LHCN-M2 (cell line): ENCODE measurements around the gene SIN3A. TPM values are rescaled to one million over a fixed set of nuclear protein-coding genes. Genes with fewer than 3 reads are reported as not detected.
"Not testable (repeated sequence)": the region's sequence is repeated elsewhere in the genome, so short reads cannot be mapped to it uniquely, and the experiment has no call there.

Source experiments
- DNase-seq: peaks from one replicate; pipeline ENCODE4 v3.0.0-alpha.2; 2012; ENCODE audit warnings: low read depth
- total RNA-seq: library from RNA; depleted of rRNA; stranded (reverse); fragments of >200 nt; gene quantifications from 2 replicates; pipeline ENCODE4 v1.2.3, GENCODE V29; 2014

The SIN3A gene
- total RNA-seq, 1 experiment from 2014 or later, result 26.9 TPM

DNA sequence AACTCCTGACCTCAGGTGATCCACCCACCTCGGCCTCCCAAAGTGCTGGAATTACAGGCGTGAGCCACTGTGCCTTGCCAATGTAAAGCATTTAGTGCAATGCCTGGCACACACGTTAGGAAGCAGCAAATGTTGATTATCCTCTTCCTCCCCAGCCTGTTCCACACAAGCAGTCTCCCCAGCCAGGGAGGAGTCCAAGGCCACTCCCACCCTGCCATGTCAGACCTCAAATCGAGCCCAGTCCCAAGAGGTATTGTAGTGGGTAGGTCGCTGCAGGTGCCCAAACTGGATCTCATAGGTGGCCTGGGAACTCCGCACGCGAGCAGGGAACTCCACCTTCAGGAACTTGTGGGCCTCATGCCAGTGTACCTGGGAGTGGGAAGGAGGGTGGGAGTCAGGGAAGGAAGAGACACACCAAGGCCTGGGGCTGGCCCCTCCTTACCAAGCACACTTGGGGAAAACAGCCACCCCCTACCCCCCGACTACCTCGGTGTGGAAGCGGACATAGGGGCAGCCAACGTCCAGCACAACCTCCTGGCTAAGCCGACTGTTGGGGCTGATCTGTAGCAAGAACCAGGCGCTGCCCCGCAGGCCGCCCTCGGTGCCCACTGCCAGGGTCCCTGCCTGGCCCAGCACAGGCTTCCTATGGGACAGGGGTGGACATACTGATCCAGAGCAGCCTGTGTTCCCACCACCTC is 93.4 kb downstream of the SIN3A start:
- no peak for DNase-seq

DNA sequence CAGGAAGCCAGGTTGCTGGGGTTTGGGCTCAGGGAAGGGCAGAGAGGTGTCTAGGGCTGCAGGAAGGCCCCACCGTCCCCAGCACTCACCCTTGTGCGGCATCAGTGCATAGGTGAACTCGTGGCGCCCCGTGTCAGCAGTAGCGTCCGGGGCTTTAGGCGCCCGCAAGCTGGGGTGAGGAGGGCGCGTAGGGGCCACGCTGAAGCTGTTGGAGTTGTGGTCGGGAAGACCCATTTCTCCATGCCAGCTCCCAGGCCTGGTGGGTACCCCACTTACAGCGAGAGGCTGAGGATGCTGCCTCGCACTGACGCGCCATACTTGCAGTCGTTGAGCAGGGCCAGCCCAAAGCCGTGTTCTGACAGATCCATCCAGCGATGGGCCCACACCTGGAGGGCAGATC is 95.0 kb downstream of the SIN3A start:
- no peak for DNase-seq

DNA sequence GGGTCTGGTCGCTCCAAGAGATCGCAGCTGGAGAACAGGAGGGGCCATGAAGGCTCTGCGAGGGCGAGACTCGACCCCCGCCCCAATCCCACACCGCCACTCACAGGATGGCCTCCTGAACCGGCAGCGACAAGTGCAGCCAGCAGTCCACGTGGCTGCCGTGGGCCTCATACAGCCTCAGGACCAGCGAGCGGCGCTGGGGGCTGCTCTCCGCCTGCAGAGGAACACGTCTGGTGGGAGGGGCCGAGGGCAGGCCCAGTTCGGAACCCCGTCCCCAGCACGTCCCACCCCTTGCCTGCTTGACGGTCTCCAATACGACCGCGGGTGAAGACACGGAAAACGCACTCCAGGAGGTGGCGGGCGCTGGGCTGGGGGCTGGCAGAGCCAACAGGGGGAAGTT is 95.5 kb downstream of the SIN3A start:
- DNase-seq, result no peak

DNA sequence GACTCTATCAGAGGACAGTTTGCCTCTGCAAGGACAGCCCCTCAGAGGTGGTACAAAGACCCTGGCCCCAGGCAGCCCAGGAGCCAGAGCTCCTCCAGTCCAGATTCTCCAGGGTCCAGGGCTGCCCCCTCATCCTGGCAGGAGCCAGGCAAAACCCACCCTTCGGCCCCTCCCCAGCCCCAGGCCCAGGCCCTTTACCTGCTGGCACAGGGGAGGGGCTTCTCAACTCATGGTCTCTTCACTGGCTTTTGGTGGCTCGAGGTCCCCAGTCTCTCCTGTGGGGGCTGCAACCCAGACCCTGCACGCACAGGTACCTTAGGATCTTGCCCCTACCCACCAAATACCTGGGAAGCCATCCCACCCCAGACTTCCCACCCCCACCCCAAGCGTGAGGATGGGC is 96.1 kb downstream of the SIN3A start:
- DNase-seq, result no peak

DNA sequence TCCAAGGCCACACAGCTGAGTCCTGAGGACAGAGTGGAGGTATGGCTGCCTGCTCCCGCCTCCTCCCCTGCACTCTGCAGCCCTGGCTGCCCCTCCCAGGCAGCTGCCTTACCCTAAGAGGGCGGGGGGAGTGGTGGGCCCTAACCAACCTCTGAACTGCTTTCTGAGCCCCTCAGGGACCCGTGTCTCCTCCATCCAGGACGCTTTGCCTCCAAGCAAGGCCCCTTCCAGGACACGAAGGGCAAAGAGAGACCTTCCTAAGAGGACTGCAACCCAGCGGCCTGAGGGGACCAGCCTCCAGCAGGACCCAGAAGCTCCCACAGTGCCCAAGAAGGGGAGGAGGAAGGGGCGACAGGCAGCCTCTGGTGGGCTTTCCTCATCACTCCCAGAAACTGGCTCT is 97.0 kb downstream of the SIN3A start:
- no peak for DNase-seq

DNA sequence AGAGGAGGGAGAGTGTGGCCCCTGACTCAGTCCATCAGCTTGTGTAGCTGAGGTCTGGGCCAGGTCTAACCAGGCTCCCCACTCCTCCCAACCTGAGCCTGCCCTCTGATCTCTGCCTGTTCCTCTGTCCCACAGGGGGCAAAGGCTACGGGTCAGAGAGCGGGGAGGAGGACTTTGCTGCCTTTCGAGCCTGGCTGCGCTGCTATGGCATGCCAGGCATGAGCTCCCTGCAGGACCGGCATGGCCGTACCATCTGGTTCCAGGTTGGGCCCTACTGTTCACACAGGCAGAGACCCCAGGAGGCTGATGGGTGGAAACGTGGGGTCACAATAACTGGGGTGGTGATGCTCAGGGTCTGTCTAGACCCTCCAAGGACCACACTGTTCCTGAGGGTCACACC is 97.9 kb downstream of the SIN3A start:
- no peak for DNase-seq

DNA sequence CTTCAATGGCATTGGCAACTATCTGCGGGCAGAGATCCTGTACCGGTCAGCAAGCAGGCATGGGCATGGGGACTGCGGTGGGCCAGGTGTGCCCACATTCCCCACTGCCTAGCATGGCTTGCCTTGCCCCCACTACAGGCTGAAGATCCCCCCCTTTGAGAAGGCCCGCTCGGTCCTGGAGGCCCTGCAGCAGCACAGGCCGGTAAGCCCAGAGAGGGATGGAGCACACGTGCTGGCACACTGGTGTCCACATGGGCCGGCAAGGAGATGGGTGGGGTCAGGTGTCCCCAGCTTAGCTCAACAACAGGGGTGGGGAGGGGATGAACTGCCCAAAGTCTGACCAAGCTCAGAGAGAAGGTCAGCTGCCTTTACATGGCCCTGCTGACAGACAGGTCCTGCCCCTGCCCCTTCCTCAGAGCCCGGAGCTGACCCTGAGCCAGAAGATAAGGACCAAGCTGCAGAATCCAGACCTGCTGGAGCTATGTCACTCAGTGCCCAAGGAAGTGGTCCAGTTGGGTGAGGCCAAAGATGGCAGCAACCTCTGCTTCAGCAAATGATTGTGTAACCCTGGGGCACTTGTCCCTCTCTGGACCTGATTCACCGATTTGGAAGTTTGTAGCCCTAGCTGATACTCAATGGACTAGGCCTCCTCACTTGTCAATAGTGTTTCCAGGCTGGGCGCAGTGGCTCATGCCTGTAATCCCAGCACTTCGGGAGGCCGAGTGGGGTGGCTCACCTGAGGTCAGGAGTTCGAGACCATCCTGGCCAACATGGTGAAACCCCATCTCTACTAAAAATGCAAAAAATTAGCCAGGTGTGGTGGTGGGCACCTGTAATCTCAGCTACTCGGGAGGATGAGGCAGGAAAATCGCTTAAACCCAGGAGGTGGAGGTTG is 99.1 kb downstream of the SIN3A start:
- no peak for DNase-seq

DNA sequence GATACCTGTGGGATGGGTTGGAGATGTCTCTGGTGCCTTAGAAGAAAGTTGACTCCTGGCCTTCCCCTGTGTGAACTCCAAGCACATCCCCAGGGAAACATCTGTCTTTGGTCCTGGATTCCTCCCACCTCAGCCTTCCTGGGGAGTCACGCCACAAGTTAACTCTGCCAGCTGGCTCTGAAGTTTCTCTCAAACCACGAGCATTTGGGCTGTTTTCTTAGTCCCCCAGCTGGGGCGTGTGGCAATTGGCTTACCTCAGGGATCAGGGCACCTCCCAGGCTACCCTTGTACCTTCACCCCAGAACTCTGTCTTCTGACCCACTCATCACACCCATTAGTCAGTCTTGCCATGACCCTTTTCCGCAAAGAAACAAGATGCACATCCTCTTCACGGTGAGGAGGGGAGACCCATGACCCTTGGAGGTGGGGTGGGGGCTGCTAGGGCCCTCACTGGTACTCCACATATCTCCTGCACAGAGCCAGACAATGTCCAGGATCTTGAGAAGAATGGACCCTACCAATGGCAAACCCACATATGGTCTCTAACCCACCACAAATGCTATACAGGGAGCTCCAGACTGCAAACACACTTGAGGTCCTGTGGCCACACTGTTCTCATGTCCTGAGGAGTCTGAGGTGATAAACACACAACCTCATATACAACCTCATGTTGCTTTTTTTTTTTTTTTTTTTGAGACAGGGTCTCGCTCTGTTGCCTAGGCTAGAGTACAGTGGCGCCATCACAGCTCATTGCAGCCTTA is 100.7 kb downstream of the SIN3A start:
- no peak for DNase-seq

DNA sequence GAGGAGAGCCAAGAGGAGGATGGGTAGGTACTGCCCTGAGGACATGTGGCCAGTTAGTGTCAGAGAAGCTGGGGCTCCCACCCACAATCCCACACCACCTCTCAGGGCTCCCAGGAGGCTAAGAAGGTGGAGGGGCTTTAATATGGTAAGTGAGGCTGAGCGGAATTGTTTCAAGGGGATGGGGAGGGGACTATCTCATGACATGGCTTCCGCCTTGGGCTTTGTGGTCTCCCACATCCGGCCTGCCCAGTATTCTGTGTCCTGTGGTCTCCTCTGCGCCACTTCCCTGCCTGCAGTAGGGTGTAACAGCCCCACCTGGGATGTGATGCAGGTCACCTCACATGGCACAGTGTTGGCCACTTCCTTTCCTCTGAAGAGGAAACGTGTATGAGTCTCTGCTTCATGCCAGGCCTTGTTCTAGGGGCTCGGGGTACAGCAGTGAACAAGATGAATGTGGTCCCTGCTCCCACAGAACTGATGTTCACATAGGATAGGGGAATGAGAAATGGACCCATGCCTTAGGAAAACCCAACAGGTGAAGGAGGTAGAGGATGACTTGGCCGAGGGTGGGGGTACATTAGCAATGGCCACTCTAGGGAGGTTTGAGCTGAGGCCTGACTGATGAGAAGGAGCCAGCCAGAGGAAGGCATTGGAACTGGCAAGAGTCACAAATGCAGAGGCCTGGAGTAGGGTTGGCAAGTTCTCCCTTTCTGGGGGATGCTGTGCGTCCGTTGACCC is 101.5 kb downstream of the SIN3A start:
- DNase-seq, result no peak

DNA sequence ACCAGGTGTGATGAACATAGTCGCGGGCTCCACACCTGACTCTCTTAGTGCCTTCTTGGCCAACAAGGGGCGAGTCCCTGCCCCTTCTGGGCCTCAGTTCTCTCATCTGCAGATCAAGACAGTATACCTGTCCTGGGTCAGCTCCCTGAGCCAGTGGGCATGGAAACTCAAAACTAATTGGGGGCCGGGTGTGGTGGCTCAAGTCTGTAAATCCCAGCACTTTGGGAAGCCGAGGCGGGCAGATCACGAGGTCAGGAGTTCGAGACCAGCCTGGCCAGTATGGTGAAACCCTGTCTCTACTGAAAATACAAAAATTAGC is 102.2 kb downstream of the SIN3A start:
- not testable (repeated sequence) for DNase-seq

DNA sequence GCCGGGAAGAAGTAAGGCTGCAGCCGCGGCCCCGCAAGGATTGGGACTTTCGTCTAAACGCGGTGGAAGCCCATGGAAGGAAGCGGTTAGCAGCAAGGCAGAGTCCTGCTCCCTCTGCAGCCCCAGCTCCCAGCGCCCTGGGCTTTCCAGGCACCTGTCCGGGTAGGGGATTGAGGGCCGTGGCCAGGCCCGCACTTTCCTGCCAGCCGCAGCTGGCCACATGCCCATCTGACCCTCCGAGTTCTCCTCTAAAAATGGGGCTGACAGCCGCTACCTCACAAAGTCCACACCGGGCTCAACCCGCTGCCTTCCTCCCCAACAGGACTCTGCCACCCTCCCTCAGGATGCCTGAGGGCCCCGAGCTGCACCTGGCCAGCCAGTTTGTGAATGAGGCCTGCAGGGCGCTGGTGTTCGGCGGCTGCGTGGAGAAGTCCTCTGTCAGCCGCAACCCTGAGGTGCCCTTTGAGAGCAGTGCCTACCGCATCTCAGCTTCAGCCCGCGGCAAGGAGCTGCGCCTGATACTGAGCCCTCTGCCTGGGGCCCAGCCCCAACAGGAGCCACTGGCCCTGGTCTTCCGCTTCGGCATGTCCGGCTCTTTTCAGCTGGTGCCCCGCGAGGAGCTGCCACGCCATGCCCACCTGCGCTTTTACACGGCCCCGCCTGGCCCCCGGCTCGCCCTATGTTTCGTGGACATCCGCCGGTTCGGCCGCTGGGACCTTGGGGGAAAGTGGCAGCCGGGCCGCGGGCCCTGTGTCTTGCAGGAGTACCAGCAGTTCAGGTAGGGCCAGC is 102.7 kb downstream of the SIN3A start:
- no peak for DNase-seq

DNA sequence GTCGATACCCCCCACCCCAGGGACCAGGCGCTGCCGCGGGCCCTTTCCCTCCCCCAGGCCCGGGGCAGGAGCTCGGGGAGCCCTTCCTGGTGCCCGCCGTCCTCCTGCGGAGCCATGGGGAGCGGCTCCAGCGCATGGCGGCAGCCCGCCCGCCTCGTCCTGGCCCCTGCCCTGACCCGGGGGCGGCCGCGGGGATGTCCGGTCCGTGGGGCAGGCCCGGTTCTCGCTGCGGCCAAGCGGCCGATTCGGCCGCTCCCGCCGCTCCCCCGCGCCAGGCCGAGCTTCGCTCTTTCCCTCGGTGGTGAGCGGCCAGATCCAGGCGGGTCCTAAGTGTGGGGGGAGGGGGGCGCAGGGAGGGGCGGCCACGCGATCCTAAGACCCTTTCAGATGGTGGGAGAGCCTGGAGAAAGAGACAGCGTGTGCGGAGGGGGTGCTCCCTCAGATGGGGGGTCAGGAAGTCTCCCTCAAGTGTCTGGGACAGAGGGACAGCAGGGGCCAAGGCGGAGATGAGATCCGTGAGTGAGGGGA is 103.4 kb downstream of the SIN3A start:
- DNase-seq, result no peak

DNA sequence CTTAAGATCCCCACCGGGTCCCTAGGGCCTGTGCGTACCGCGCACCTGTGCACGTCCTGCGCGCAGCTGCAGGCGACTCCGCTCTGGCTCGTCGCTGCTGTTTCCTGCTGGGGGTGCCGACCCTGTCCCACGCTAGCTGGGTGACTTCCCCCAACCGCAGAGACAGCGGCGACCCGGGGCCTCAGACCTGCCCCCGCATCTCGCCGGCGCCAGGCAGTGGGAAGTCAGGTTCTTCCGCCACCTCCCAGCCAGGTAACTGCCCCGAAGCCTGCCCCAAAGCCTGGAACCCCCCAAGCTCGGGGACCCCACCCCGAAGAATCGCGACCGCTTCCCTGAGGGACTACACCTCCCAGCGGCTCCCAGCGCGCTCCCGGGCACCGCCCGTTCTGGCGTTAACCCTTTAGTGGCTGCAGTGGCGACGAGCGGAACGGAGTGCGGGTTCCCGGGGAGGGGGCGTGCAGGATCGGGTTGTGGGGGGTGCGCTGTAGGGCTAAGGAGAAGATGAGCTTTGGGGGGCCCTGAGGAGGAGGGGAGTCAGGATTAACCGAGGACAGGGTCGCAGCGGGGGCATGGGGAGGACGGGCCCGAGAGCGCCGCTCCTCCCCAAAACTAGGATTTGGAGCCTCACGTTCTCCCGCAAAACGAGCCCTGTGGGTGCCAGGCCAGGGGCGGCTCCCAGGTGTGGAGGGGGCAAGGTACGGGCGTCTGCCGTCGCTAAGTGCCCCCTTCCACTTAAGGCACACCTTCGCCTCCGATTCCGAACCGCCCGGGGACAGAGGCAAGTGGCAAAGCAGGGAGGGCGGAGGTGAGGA is 104.1 kb downstream of the SIN3A start:
- DNase-seq, result no peak

DNA sequence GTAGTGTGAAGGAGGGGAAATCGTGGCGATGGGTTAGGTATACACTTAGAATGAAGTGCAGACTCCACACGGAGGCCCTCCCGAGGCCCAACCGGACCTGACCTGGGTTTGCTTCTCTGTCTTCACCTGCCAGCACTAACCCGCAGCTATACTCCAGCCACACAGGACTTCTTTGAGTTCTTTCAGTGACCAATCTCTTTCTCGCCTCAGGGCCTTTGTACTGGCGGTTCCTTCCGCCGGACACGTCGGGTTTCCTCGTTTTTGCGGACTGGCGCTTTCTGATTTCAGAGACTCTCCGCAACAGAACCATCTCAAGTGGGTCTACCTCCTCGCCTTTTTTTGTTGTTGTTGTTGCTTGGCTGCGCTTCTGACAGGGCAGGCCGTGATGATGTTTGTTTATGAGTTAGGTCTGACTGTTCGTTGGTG is 104.7 kb downstream of the SIN3A start, which contains the start of gene NEIL1:
TSS of gene NEIL1 (plus strand) at position 244 of the 426 bp plus-strand sequence. CDS start 1,867 bp downstream, outside the sequence.
- no peak for DNase-seq

DNA sequence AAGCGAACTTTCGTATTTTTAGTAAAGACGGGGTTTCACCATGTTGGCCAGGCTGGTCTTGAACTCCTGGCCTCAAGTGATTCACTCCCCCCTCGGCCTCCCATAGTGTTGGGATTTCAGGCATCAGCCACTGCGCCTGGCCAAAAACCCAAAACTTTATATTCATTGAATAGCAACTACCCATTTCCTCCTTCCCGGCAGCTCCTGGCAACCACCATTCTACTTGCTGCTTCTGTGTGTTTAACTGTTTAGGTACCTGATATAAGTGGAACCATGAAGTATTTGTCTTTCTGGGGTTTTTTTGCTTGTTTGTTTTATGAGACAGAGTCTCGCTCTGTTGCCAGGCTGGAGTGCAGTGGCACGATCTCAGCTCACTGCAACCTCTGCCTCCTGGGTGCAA is 107.5 kb downstream of the SIN3A start:
- not testable (repeated sequence) for DNase-seq

DNA sequence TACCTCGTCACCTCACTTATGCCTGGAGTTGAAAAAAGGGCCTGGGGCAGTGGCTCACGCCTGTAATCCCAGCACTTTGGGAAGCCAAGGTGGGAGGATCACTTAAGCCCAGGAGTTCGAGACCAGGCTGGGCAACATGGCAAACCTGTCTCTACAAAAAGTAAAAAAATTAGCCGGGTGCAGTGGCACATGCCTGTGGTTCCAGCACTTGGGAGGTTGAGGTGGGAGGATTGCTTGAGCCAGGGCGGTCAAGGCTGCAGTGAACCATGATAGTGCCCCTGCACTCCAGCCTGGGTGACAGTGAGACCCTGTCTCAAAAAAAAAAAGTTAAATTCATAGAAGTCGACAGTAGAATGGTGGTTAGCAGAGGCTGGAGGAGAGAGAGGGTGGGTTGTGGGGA is 109.3 kb downstream of the SIN3A start:
- DNase-seq, result no peak

DNA sequence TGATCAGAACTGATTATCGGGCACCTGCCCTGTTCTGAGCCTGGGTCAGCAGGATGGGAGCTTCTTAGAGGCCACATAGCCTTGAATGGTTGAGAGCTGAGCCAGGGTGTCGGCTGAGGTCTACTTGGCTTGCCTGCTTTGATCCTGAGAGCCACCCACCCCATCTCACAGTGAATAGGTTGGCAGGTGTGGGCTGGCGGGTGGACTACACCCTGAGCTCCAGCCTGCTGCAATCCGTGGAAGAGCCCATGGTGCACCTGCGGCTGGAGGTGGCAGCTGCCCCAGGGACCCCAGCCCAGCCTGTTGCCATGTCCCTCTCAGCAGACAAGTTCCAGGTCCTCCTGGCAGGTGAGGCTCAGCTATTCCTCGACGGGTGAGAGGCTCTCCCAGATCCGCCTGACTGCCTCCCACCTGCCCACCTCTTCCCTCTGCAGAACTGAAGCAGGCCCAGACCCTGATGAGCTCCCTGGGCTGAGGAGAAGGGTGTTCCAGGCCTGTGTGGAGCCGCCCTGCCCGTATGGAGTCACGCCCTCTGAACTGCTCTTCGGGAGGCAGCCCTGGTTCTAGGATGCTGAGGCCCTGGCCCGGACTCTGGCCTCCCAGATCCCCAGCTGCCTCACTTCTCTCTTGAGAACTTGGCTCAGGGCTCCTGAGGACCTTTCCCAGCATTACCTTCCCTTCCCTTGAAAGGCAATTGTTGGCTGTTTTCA is 111.8 kb downstream of the SIN3A start:
- no peak for DNase-seq

DNA sequence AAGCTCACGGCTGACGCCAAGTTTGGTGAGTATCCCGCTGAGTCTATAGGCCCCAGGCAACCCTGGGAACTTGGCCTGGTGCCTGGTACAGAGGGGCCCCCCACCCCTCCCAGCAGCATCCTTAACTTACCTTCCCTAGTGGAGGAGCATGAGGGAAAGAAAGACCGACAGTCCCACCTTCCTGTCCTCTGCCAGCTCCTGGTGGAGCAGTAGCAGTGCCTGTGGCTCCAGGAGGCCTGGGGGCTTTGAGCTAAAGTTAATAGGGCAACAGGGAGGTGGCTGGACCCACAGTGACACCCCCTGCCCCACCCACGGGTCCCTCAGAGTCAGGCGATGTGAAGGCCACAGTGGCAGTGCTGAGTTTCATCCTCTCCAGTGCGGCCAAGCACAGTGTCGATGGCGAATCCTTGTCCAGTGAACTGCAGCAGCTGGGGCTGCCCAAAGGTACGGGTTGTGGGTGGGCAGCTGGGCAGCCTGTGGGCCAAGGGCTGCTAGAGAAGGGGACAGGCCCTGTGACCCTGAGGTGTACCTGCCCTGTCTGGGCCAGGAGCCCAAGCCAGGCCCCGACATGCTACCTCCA is 112.7 kb downstream of the SIN3A start:
- DNase-seq, result no peak
